Neutrophil (primary cell): ENCODE measurements around the gene DPPA5.

Source experiments
- H3K27ac ChIP-seq: fragments of 200-600 bp; sonication (generic); 2 replicates; pipeline ENCODE4 v1.5.1; 2016; ENCODE audit warnings: mild to moderate bottlenecking, moderate library complexity
- H3K27me3 ChIP-seq: fragments of 200-600 bp; sonication (generic); 2 replicates; pipeline ENCODE4 v1.6.0; 2016; ENCODE audit warnings: mild to moderate bottlenecking
- H3K36me3 ChIP-seq: fragments of 200-600 bp; sonication (generic); 2 replicates; pipeline ENCODE4 v1.5.1; 2017
- H3K4me1 ChIP-seq, 2 experiments: fragments of 200-600 bp in 1 of 2; sonication (generic) in 1 of 2; 1 replicate in 1 of 2; 2 replicates in 1 of 2; pipeline versions ENCODE4 v1.5.1 to v1.6.1; 2013 to 2016; ENCODE audit warnings: low read depth in 1 of 2, low read length in 1 of 2, mild to moderate bottlenecking in 1 of 2, moderate library complexity in 1 of 2; ENCODE audit not compliant: control insufficient read depth in 1 of 2, insufficient read depth in 1 of 2
- H3K4me3 ChIP-seq, 2 experiments: fragments of 200-600 bp in 1 of 2; sonication (generic) in 1 of 2; 1 replicate in 1 of 2; 2 replicates in 1 of 2; pipeline ENCODE4 v1.5.1; 2013 to 2016; ENCODE audit warnings: low read depth in 1 of 2, low read length in 1 of 2, mild to moderate bottlenecking in 1 of 2, moderate library complexity in 1 of 2
- H3K9me3 ChIP-seq: fragments of 200-600 bp; sonication (generic); 2 replicates; pipeline ENCODE4 v1.5.1; 2016
- TF ChIP-seq, protein P1 (sequence below): fragments of 200-600 bp; sonication (generic); IDR thresholded peaks from 2 replicates; pipeline ENCODE4 v1.5.1; 2016; ENCODE audit warnings: antibody characterized with exemption

Gene DPPA5

DNA sequence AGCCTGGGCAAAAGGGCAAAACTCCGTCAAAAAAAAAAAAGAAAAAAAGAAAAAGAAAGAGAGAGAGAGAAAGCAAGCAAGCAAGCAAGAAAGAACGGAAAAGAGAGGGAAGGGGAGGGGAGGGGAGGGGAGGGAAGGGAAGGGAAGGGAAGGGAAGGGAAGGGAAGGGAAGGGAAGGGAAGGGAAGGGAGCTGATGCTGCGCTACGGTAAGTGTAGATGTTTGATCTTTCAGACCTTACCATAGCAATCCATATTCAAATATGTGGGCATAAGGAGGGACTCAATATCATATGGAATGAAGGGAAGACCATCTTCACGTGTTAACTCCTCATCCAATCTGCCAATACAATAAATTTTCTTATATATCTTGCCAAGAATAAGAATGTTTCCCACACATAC is 11.9 kb downstream of the DPPA5 start:
- no peak overlapping the region for H3K4me3 ChIP-seq
- no peaks in the 10 kb centered on the region for H3K9me3 ChIP-seq
- TF ChIP-seq, protein P1, sequence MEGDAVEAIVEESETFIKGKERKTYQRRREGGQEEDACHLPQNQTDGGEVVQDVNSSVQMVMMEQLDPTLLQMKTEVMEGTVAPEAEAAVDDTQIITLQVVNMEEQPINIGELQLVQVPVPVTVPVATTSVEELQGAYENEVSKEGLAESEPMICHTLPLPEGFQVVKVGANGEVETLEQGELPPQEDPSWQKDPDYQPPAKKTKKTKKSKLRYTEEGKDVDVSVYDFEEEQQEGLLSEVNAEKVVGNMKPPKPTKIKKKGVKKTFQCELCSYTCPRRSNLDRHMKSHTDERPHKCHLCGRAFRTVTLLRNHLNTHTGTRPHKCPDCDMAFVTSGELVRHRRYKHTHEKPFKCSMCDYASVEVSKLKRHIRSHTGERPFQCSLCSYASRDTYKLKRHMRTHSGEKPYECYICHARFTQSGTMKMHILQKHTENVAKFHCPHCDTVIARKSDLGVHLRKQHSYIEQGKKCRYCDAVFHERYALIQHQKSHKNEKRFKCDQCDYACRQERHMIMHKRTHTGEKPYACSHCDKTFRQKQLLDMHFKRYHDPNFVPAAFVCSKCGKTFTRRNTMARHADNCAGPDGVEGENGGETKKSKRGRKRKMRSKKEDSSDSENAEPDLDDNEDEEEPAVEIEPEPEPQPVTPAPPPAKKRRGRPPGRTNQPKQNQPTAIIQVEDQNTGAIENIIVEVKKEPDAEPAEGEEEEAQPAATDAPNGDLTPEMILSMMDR: no peak
- no peaks in the 10 kb centered on the region for H3K36me3 ChIP-seq
- H3K4me1 ChIP-seq: no peaks in the 10 kb centered on the region
- peaks cover 12% of the 10 kb centered on the region for H3K27me3 ChIP-seq
- no peak overlapping the region for H3K27ac ChIP-seq

GRCh38 chr6:73341335-73341734 is 12.7 kb downstream of the DPPA5 start:
- Histone ChIP-seq H3K4me3 (no peak overlapping the region), H3K27ac (no peak overlapping the region), H3K36me3 (no peaks in the 10 kb centered on the region), H3K4me1 (no peaks in the 10 kb centered on the region), H3K9me3 (no peaks in the 10 kb centered on the region), H3K27me3 (peaks cover 3% of the 10 kb centered on the region)
- TF ChIP-seq, protein P1: no peak

- Histone ChIP-seq H3K9me3 (no peaks in the 10 kb centered on the region), H3K4me1 (no peaks in the 10 kb centered on the region)
- TF ChIP-seq, protein P1: no peak
These were observed 14.0 kb downstream of the DPPA5 start for GRCh38 chr6:73340048-73340447.

GRCh38 chr6:73339340-73339739 is 14.7 kb downstream of the DPPA5 start:
- H3K9me3 ChIP-seq: no peaks in the 10 kb centered on the region
- H3K4me3 ChIP-seq: no peak overlapping the region

More at GRCh38 chr6:73340048-73340447, 14.0 kb downstream of the DPPA5 start:
- Histone ChIP-seq H3K36me3 (no peaks in the 10 kb centered on the region), H3K27me3 (no peaks in the 10 kb centered on the region), H3K27ac (no peak overlapping the region), H3K4me3 (no peak overlapping the region)

DNA sequence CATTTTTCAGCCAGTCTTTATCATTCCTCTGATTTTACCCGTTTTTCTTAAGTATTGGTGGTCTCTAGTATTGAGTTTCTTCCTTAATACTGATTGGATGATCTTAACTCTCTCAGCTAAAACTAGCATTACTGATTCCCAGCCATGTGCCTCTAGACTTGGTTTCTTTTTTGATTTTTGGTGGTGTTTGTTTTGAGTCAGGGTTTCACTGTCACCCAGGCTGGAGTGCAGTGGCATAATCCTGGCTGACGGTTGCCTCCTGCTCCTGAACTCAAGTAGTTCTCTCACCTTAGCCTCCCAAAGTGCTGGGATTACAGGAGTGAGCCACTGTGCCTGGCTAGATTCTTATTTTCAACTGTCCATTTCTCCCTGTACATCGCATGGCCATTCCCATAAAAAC is 24.9 kb downstream of the DPPA5 start:
- TF ChIP-seq, protein P1: no peak
- Histone ChIP-seq H3K4me3 (no peak overlapping the region), H3K4me1 (no peaks in the 10 kb centered on the region), H3K36me3 (no peaks in the 10 kb centered on the region), H3K27ac (no peak overlapping the region), H3K27me3 (peaks cover 39% of the 10 kb centered on the region), H3K9me3 (no peaks in the 10 kb centered on the region)

More at GRCh38 chr6:73339340-73339739, 14.7 kb downstream of the DPPA5 start:
- H3K27me3 ChIP-seq: no peaks in the 10 kb centered on the region
- TF ChIP-seq, protein P1: no peak
- H3K27ac ChIP-seq: no peak overlapping the region
- H3K36me3 ChIP-seq: no peaks in the 10 kb centered on the region
- H3K4me1 ChIP-seq: no peaks in the 10 kb centered on the region

DNA sequence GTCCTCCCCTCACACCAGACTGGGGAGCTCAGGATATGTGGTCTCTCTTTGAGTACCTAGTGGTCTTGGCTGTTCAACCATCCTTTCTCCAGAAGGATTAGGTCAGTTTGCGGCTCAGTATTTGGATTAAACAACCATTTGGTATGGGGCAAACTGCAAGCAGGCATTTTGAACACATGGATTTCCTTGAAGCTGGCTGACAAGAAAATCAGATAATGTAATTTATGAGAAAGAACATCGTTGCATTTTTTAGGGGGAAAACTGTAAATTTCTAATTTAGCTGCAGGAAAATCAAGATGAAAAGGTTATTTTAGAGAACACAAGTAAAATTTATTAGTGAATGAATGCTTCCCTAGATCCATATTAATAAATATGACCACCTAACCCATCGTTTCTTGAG is 25.3 kb downstream of the DPPA5 start:
- TF ChIP-seq, protein P1: no peak
- H3K27me3 ChIP-seq: peaks cover 39% of the 10 kb centered on the region
- no peak overlapping the region for H3K27ac ChIP-seq
- H3K36me3 ChIP-seq: no peaks in the 10 kb centered on the region
- no peaks in the 10 kb centered on the region for H3K9me3 ChIP-seq
- no peaks in the 10 kb centered on the region for H3K4me1 ChIP-seq
- no peak overlapping the region for H3K4me3 ChIP-seq
